OCI-M1 (cell line): ENCODE measurements around the gene JARID2.

ENCODE experiments used
- DNase-seq: peaks from one replicate; lab custom pipeline; 2025; lab: John Stamatoyannopoulos, UW

Gene JARID2

GRCh38 chr6:15522856-15523529, 277.1 kb downstream of the JARID2 start:
- DNase-seq: no peak

- no peak for DNase-seq
Observed at GRCh38 chr6:15523679-15524630, 278.1 kb downstream of the JARID2 start.

GRCh38 chr6:15524861-15525401, 279.1 kb downstream of the JARID2 start:
- no peak for DNase-seq

- DNase-seq: no peak
Observed at GRCh38 chr6:15526212-15526701, 280.4 kb downstream of the JARID2 start.

- no peak for DNase-seq
Observed at GRCh38 chr6:15527838-15528617, 282.2 kb downstream of the JARID2 start.

- DNase-seq: no peak
Observed at GRCh38 chr6:15528870-15529269, 283.0 kb downstream of the JARID2 start.

GRCh38 chr6:15530411-15530810, 284.5 kb downstream of the JARID2 start:
- no peak for DNase-seq

GRCh38 chr6:15531973-15532372, 286.1 kb downstream of the JARID2 start:
- no peak for DNase-seq

GRCh38 chr6:15533379-15534026, 287.6 kb downstream of the JARID2 start:
- no peak for DNase-seq

- DNase-seq: peak; percentile 80
Observed at GRCh38 chr6:15534974-15535373, 289.1 kb downstream of the JARID2 start.

GRCh38 chr6:15535495-15536197, 289.8 kb downstream of the JARID2 start:
- peak; percentile 37 for DNase-seq

GRCh38 chr6:15536198-15536955, 290.5 kb downstream of the JARID2 start:
- no peak for DNase-seq

- DNase-seq: no peak
Observed at GRCh38 chr6:15538106-15538505, 292.2 kb downstream of the JARID2 start.

GRCh38 chr6:15538766-15539495, 293.1 kb downstream of the JARID2 start:
- DNase-seq: no peak

- DNase-seq: no peak
Observed at GRCh38 chr6:15539722-15540270, 293.9 kb downstream of the JARID2 start.

- DNase-seq: peak; percentile 51
Observed at GRCh38 chr6:15543332-15543917, 297.6 kb downstream of the JARID2 start.

GRCh38 chr6:15544321-15544900, 298.5 kb downstream of the JARID2 start:
- no peak for DNase-seq

- DNase-seq: no peak
Observed at GRCh38 chr6:15546591-15546990, 300.7 kb downstream of the JARID2 start.
